ENCODE measurements around the gene RBKS.
"Not testable (repeated sequence)": the region's sequence is repeated elsewhere in the genome, so short reads cannot be mapped to it uniquely, and the experiment has no call there.

RBKS gene

GRCh38 chr2:27906074-27906473 is 15.9 kb upstream of the RBKS start:
- DNase-seq (ENCODE audit: low read depth), result no peak

GRCh38 chr2:27904405-27904665 is 14.1 kb upstream of the RBKS start:
- DNase-seq (ENCODE audit: low read depth), result no peak

- DNase-seq (ENCODE audit: low read depth), result no peak
These were observed 13.6 kb upstream of the RBKS start for GRCh38 chr2:27903649-27904404.

- no peak for DNase-seq (ENCODE audit: low read depth)
These were observed 12.8 kb upstream of the RBKS start for GRCh38 chr2:27903018-27903417.

- no peak for DNase-seq (ENCODE audit: low read depth)
These were observed 11.9 kb upstream of the RBKS start for GRCh38 chr2:27902098-27902497.

- DNase-seq (ENCODE audit: low read depth), result no peak
These were observed 11.0 kb upstream of the RBKS start for GRCh38 chr2:27901234-27901633.

GRCh38 chr2:27897717-27898116 is 7.5 kb upstream of the RBKS start:
- no peak for DNase-seq (ENCODE audit: low read depth)

GRCh38 chr2:27893006-27893405 is 2.8 kb upstream of the RBKS start:
- DNase-seq (ENCODE audit: low read depth), result no peak

- DNase-seq (ENCODE audit: low read depth), result no peak
These were observed 1.5 kb upstream of the RBKS start for GRCh38 chr2:27891673-27892105.

GRCh38 chr2:27890924-27891672 is 911 bp upstream of the RBKS start:
- DNase-seq (ENCODE audit: low read depth), result peak; percentile 54

GRCh38 chr2:27889774-27890145 is 427 bp downstream of the RBKS start:
- no peak for DNase-seq (ENCODE audit: low read depth)

- DNase-seq (ENCODE audit: low read depth), result no peak
These were observed 1.4 kb downstream of the RBKS start for GRCh38 chr2:27888790-27889189.

GRCh38 chr2:27887830-27888229 is 2.4 kb downstream of the RBKS start:
- no peak for DNase-seq (ENCODE audit: low read depth)

- DNase-seq (ENCODE audit: low read depth), result no peak
These were observed 3.1 kb downstream of the RBKS start for GRCh38 chr2:27887111-27887510.

GRCh38 chr2:27886322-27886721 is 3.9 kb downstream of the RBKS start:
- DNase-seq (ENCODE audit: low read depth), result no peak

- no peak for DNase-seq (ENCODE audit: low read depth)
These were observed 4.5 kb downstream of the RBKS start for GRCh38 chr2:27885661-27886060.

GRCh38 chr2:27885234-27885633 is 5.0 kb downstream of the RBKS start:
- DNase-seq (ENCODE audit: low read depth), result no peak

GRCh38 chr2:27884601-27885000 is 5.6 kb downstream of the RBKS start:
- no peak for DNase-seq (ENCODE audit: low read depth)

GRCh38 chr2:27882584-27882922 is 7.6 kb downstream of the RBKS start:
- not testable (repeated sequence) for DNase-seq (ENCODE audit: low read depth)

- not testable (repeated sequence) for DNase-seq (ENCODE audit: low read depth)
These were observed 8.2 kb downstream of the RBKS start for GRCh38 chr2:27881815-27882583.

- no peak for DNase-seq (ENCODE audit: low read depth)
These were observed 11.4 kb downstream of the RBKS start for GRCh38 chr2:27878825-27879224.

GRCh38 chr2:27875089-27875881 is 14.9 kb downstream of the RBKS start:
- DNase-seq (ENCODE audit: low read depth), result no peak

Measured in fibroblast of the conjunctiva (primary cell).